ENCODE data around the gene NDUFA5.

- TF ChIP-seq CTCF (IDR thresholded peaks at IDR 0.05), result no peak
- TF ChIP-seq POLR2A (IDR thresholded peaks at IDR 0.05), result no peak
These were observed 30.8 kb upstream of the NDUFA5 start for GRCh38 chr7:123588376-123588775.
